GM12872 (cell line): Measurements from ENCODE around the gene TENM3.

ENCODE experiments used
- CTCF ChIP-seq: IDR thresholded peaks from 3 replicates; pipeline ENCODE4 v1.5.1; 2011; ENCODE audit warnings: low read depth, mild to moderate bottlenecking, low read length, moderate library complexity; ENCODE audit not compliant: insufficient read depth

TENM3 gene

GRCh38 chr4:182741054-182741453 is 497.9 kb downstream of the TENM3 start:
- no peak for TF ChIP-seq CTCF

DNA sequence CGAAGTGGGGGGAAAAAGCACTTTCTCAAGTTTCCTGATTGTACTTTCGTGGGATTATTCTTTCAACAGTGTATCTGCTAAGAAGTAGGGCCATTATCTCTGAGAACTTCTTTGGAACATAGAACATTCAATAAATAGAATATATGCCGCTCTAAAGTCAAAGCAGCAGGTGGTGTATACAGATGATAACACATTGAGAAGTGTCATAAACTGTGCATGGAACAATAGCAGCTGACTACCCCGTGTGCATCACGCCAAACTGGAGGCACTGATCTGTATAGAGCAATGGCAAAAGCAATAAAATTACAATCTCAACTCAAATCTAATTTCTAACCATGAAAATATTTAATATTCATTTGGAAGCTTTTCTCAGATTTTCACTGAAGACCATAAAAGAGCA is 498.7 kb downstream of the TENM3 start:
- TF ChIP-seq CTCF, result no peak

GRCh38 chr4:182743815-182744214 is 500.6 kb downstream of the TENM3 start:
- no peak for TF ChIP-seq CTCF

DNA sequence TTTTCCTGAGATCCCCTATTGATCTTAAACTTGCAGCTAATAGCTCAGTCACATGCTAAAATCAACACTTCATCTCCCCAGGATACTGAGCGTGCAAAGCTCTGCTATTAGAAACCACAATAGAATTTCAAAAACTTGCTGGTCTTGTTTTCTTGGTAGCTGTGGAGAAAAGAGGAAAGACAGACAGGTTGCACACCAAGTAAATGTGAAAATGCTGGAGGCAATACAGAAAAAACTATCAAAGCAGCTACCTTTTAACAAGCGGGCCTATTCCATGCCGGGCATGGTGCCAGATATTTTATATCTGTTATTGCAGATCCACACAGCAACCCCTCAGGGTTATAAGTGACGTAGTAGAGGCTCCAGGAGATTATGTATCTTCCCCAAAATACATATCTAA is 502.0 kb downstream of the TENM3 start:
- no peak for TF ChIP-seq CTCF

DNA sequence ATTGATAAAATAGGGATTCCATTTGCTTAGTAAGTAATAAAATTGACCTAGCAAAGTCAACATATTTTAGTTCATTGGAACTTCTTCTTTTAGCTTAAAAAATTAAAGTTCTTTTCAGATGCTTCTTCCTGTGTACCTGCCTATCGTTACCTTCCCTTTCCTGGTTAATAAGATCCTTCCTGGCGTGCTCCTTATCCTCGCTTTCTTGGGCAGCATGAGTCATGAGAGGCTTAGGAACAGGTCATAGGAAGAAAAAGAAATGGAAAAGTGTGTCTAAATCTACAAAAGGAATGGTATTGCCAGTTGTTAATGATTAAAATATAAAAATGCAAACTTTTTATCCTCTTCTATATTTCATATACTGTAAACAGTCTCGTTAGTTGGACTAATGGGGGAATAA is 503.7 kb downstream of the TENM3 start:
- TF ChIP-seq CTCF, result no peak

- TF ChIP-seq CTCF, result no peak
Observed at GRCh38 chr4:182748283-182748682, 505.1 kb downstream of the TENM3 start.

DNA sequence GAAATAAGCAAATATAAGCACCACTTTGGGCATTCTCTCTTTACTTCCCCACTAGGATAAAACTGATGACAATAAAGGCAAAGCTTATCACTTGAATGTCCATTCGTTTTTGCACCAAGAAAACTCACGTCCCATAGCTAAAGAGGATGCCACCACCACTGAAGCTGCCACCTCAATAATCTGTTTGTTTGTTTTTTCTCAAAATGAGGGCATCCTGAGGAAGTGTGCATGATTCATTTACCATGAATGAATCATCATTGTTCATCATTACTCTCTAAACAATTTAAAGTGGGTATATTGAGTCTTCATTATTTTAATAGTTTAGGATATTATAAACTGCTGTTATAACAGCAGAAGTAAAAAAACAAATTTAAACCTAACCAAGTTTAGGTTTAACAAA is 505.7 kb downstream of the TENM3 start:
- no peak for TF ChIP-seq CTCF

DNA sequence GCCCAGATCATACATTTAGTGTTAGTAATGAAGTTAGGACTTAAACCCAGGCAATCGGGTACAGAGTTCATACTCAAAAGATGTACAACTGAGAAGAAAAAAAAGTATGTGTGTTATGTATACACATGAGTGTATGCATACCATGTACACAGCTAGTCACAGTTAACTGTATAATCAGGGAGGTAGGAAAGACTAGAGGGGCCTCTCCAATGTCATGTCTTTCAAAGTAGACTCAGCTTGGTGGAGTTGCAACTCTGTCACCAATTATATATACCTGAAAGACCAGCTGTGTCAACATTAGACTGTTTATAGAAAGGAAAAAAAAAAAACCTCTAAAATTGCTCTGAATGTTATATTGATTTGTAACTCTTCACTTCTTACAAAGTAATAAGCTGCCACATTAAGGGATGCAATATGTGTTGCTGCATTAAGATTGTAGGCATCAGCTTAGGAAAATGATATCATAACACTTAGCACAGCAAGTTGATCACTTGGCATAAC is 506.5 kb downstream of the TENM3 start:
- TF ChIP-seq CTCF, result no peak
